HG03565 (cell line): ENCODE measurements around the gene PTGR3.
A peak's percentile ranks its signal among the peaks of the same experiment; 100 is the strongest.
"Not testable (repeated sequence)": the region's sequence is repeated elsewhere in the genome, so short reads cannot be mapped to it uniquely, and the experiment has no call there.

ENCODE experiments used
- ATAC-seq: cut with Tn5 transposase; IDR thresholded peaks from one replicate; pipeline ENCODE4 v1.9.1; 2021; ENCODE audit warnings: mild to moderate bottlenecking, moderate library complexity; ENCODE audit not compliant: unreplicated experiment

Gene PTGR3

GRCh38 chr18:75203416-75204268 is 5.3 kb downstream of the PTGR3 start:
- ATAC-seq = no peak

GRCh38 chr18:75202696-75203365 is 6.1 kb downstream of the PTGR3 start:
- no peak for ATAC-seq

- ATAC-seq = no peak
Measured at GRCh38 chr18:75201282-75202270, 7.4 kb downstream of the PTGR3 start.

DNA sequence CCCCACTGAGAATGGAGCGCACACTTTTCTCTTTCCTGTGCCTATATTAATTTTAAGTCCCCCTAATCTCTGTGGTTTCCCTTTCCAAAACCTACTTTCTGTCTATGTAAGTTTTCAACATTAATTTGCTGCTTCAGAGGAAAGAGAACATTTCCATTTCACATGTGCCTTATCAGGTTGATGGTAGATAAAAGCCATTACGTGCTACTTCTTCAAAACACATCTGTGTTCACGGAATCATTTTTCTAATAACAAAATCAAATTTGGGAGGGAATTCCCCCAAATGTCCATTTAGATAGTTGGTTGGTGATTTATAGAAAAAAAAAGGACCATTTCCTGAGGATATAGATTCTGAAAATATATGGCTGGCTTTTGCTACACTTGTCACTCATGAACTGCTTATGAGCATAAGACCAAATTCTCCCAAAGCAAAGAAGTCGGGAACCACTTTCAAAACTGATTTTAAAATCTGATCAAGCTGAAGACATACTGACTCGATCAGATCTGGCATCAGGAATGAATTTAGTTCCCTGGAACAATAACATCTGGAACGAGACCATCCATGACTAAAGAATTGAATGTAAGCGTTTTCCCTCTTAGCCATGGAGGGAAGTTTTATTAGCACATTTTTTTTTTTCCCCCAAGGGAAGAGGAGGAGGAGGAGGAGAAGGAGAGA is 8.2 kb downstream of the PTGR3 start:
- ATAC-seq = no peak

DNA sequence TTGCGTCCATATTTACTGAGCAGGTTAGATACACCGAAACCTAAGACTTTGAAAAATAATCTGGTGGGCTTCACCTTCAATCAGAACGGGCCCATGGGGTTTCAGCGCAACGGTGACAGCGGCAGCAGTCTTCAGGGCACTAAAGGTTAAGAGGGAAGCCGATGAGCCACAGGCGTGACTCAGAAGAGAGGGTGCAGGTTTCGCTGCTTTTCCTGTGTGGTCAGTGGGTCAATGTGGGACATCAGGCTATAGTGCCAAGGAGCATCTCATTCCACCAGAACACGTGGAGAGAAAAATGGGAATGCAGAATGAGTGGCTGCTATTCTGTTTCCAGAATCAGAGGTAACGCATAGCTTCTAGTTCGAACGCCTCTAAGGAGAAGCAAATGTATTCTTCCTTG is 8.9 kb downstream of the PTGR3 start:
- no peak for ATAC-seq

- ATAC-seq = no peak
Measured at GRCh38 chr18:75199327-75199726, 9.6 kb downstream of the PTGR3 start.

DNA sequence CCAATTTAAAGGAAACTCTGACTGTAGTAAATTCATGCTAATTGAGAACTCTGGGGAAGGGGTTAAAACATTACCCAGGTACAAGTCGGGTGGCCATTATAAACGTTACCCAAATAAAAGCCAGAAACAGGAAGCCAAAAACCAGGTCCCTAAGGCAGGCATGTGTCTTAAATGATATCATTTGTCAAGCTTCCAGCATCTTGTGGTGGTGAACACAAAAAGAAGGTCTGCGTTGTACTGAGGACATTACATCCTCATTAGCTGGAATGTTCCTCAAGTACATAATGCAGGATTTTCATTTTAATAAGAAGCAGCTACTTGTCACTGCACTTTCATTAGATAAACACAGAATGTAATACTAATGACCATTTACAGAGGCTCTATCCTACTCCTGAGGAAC is 10.9 kb downstream of the PTGR3 start:
- no peak for ATAC-seq

DNA sequence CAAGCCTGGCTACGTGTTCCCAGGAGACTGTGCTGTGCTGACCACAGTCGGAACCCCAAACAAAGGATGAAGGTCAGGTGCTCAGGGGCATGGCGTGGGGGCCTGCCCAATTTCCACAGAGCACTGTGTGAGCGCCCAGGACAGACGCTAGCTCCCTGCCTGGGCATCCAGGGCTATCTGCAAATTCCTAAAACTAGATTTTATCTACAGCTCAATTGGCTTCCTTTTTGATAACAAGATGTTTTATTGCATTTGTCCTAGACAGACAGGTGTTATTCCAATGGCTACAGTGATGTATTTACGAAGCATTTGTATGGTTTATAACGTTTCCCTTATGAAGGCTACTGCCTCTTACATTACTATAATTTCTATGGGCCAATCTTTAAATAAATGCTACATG is 16.0 kb downstream of the PTGR3 start:
- ATAC-seq = no peak

- no peak for ATAC-seq
Measured at GRCh38 chr18:75189696-75190095, 19.2 kb downstream of the PTGR3 start.

- ATAC-seq = not testable (repeated sequence)
Measured at GRCh38 chr18:75187702-75188101, 21.2 kb downstream of the PTGR3 start.

DNA sequence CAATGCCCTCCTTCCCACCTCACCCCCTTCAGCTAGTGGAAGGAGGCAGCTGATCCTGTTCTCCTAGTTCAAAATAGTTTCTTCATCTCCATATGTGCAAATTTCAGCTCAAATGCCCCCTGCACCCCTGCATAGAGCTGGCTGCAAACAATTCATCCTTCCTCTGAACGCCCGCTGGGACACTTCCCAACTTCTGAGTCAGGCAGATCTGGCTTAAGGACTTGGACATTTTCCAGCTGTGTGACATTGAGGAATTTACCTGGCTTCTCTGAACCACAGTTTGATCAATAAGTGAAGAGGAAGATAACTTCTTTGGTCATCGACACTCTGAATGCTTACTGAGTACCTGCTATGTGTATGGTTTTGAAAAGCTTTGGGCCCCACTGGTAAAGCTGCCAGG is 23.5 kb downstream of the PTGR3 start:
- ATAC-seq = no peak

DNA sequence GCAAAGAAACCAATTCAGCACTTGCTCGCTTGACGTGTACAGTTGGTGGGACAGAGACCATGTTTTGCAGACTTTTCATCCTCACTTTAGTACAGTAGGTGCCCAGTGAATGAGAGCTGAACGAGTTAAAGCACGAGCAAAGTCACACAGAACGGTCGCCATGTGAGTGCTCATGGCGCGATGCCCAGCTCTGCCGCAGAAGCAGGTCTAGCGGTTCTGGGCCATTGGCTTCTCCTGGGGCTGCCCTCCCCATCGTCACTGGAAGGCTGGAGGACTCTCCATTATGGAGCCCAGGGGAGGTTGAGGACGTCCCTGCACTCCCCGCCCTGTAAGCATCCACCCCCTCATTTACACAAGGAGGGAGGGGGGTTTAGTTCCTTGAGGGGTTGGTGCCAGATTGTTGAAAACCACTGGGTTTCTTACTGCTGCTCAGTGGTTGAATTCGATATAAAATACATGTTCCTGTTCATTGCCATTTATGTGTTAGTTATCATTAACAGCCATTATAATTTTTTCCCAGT is 24.9 kb downstream of the PTGR3 start:
- no peak for ATAC-seq

DNA sequence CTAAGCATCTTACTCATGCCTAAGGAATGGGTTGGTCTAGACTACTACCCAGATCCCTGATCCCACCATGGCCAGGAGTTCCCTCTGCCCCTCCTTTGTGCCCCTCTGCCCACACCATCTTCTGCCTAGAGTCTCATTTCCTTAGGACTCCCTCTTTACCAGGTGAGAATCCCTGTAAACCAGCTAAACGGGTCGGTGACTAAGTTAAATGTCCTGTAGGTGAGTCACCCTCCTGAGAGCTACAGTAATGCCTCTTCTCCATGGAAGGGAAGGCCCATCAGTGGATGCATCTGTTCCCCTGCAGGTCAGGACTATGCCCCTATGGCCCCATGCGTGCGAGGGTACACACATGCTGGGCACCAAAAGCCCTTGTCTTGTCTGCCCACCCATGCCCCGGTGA is 25.4 kb downstream of the PTGR3 start:
- ATAC-seq = no peak

DNA sequence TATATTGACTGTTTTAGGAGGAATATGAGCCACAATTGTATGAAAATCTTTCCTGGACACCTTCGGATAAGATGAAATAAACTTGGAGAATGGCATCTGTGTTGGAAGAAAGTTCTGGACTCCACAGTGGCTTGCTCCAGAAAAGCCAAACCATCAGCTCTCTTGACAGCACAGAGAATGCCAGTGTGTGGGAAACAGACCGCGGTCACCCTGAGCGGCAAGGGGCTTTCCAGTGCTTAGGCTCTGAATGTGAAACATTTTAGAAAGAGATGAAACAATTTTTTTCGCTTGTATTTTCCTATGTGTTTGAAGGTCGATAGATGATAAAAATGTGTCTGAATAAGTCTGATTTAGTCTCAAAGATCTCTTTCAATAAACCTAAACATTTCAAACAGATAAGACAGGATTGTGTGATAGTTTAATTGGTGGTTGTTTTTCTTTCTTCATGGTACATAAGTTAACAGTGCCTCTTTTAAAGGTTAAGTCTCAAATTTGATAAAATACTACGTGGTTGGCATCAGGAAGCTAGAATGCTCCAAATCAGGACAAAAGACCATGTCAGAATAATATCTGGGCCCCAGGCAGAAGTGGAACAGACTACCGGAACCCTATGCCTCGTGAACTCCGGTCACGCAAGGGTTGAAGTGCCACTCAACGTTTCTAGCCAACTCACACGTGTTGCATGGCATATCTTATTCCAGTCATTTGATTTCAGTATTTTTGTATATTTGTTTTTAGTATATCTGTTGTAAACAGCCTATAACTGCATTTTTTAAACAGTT is 28.9 kb downstream of the PTGR3 start:
- ATAC-seq = no peak

DNA sequence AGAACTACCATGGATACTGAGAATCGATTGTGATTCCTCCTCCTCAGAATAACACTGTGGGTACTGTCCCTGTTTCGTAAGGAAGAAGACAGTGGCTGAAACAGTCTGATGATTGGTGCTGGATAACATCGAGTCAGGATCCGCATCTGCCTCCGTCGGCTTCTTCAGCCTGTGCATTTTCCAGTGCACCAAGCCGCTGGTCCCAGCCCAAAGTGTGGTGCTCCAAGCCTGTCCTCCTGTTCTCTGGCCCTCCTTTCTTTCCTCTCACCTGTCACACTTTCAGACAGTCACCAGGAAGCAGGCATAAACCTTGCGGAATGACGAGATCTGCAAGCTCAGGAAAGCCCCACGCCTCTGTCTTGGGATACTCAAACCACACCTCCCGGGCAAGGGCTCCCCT is 30.6 kb downstream of the PTGR3 start:
- ATAC-seq = no peak

DNA sequence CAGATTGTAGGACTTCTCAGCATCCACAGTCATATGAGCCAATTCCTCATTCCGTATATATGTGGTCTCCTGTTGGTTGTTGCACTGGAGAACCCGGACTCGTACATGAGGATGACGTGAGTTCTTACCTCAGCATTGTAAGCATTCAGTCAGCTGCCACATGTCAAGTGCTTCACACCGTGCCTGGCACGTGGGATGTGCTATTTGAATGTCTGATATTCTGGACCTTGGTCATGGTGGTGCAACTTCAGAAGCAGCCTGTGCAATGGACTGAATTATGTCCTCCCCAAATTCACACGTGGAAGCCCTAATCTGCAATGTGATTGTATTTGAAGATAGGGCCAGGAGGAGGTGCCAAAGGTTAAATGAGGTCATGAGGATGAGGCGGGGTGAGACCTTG is 32.1 kb downstream of the PTGR3 start:
- ATAC-seq = no peak

DNA sequence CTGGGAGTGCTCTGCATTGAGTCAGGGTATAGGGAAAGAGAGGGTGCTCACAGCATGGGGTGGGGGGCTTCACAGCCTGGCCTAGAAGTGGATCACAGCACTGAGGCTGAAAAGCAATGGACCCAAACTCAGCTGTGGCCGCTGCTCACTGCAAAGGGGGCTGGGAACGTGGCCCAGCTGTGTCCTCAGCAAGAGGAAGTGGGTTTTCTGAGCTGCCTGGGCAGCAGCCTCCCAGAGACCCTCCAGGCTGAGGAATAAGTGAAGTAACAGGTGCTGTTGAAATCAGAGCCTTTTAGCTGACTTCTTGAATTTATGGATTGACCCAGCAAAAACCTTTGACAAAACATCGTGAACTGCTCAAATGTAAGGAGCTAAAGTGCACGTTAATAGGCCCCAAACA is 35.2 kb downstream of the PTGR3 start:
- ATAC-seq = no peak

DNA sequence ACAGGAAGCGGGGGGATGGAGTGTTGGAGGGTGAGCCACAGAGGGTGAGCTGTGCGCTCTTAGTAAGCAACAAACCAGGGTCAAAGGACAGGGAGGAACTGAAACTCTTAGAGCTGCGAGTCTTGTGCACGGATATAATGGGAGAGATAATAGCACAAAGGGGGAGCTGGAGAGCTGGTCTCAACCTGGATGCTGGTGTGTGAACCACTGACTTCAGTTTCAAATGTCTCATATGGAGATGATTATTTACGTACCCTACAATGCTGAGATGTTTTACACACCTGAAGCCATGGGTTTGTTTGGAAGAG is 35.9 kb downstream of the PTGR3 start:
- peak; percentile 99 for ATAC-seq

DNA sequence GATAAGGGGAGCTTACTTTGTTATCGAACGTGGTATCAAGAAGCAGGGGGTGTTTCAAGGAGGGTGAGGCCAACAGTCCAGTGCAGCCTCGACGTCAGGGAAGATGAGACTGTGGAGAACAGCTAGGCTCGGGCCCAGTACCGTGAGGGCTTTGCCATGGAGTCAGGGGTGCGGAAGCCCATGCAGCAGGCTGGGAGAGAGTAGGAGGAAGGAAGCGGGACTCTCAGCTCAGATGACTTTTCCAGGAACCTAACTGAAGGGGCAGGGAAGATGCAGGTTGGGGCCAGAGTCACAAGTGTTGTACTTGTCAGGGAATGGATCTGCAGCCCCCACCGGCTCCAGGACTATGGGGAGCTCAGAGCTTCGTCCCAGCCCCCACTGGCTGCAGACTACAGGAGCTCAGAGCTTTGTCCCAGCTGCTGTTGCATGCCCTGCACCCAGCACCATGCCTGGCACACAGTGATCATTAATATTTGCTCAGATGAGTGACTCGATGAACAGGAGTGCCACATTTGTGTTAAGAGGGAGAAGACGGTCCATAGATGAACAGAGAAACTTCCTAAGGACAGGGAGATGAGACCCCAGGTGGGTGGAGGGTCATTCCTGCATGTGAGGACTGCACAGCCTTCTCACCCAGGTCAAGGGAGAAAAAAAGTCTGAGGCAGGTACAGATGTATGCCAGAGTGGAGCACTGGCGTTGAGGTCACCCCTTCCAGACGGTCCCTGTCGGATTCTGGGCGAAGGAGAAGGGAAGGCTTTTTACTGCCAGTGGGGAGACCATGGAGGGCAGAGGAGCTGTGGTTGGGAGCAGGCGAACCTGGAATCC is 36.4 kb downstream of the PTGR3 start:
- ATAC-seq = no peak
